ENCODE data around the gene CXCR3.
"Not testable (repeated sequence)": the region's sequence is repeated elsewhere in the genome, so short reads cannot be mapped to it uniquely, and the experiment has no call there.

GRCh38 chrX:71571390-71571789 is 46.9 kb downstream of the CXCR3 start:
- TF ChIP-seq YY1 (IDR thresholded peaks at IDR 0.05; ENCODE audit: insufficient read depth, insufficient read length); SUZ12 (IDR thresholded peaks at IDR 0.05; ENCODE audit: extremely low read depth, insufficient read depth, insufficient read length); ZNF274 (IDR thresholded peaks at IDR 0.05; ENCODE audit: low read depth, low read length): not testable (repeated sequence)
